CD8-positive, alpha-beta memory T cell (primary cell): ENCODE measurements around the gene MEIS2. TPM values are rescaled to one million over a fixed set of nuclear protein-coding genes. Genes with fewer than 3 reads are reported as not detected.

Experiments used
- CTCF ChIA-PET: fragments of 350-600 bp; sonication (Branson Sonifier 250); formaldehyde crosslinking; loops from one replicate; lab custom pipeline; 2021; ENCODE audit warnings: antibody characterized with exemption; lab: Charles Lee
- POLR2A ChIA-PET: fragments of 350-600 bp; sonication (Branson Sonifier 250); formaldehyde crosslinking; loops from one replicate; lab custom pipeline; 2021; ENCODE audit warnings: antibody characterized with exemption; lab: Charles Lee
- DNase-seq, 5 donors: peaks; one replicate each; pipeline versions ENCODE4 v3.0.0 to v3.0.0-alpha.2; 2020 to 2022; ENCODE audit warnings: mixed read lengths in 1 of 5
- H3K27ac ChIP-seq: one replicate; pipeline ENCODE4 v1.7.0; 2013; ENCODE audit warnings: low read depth, mild to moderate bottlenecking, low read length, moderate library complexity
- H3K27me3 ChIP-seq: 2 replicates; pipeline ENCODE4 v1.7.0; 2013; ENCODE audit warnings: low read length, mild to moderate bottlenecking; ENCODE audit not compliant: insufficient read depth, poor library complexity, severe bottlenecking
- H3K36me3 ChIP-seq: 2 replicates; pipeline ENCODE4 v1.7.0; 2013; ENCODE audit warnings: mild to moderate bottlenecking, low read length, moderate library complexity; ENCODE audit not compliant: insufficient read depth
- H3K4me1 ChIP-seq: 2 replicates; pipeline ENCODE4 v1.7.0; 2013; ENCODE audit warnings: mild to moderate bottlenecking, low read length, moderate library complexity; ENCODE audit not compliant: insufficient read depth
- H3K4me3 ChIP-seq: 2 replicates; pipeline ENCODE4 v1.7.0; 2013; ENCODE audit warnings: mild to moderate bottlenecking, low read length
- H3K9me3 ChIP-seq: 2 replicates; pipeline ENCODE4 v1.7.0; 2013; ENCODE audit warnings: mild to moderate bottlenecking, low read length
- H3K27ac Mint-ChIP-seq, 8 donors: one replicate each; pipeline ENCODE4 v1.8.0; 2020 to 2021; ENCODE audit warnings: mixed read lengths in 8 of 8, mild to moderate bottlenecking in 6 of 8, inconsistent platforms in 3 of 8, moderate library complexity in 3 of 8
- H3K27me3 Mint-ChIP-seq, 2 donors: one replicate each; pipeline ENCODE4 v1.8.0; 2020 to 2021; ENCODE audit warnings: mixed read lengths in 2 of 2, mild to moderate bottlenecking in 1 of 2, moderate library complexity in 1 of 2
- H3K36me3 Mint-ChIP-seq, 3 donors: one replicate each; pipeline ENCODE4 v1.8.0; 2020 to 2021; ENCODE audit warnings: mixed read lengths in 3 of 3, inconsistent platforms in 1 of 3, mild to moderate bottlenecking in 1 of 3
- H3K4me1 Mint-ChIP-seq, 3 donors: one replicate each; pipeline ENCODE4 v1.8.0; 2020 to 2021; ENCODE audit warnings: mixed read lengths in 3 of 3, inconsistent platforms in 1 of 3, mild to moderate bottlenecking in 1 of 3
- H3K4me3 Mint-ChIP-seq, 7 donors: one replicate each; pipeline ENCODE4 v1.8.0; 2020 to 2021; ENCODE audit warnings: mixed read lengths in 7 of 7, mild to moderate bottlenecking in 6 of 7, moderate library complexity in 4 of 7, inconsistent platforms in 2 of 7
- H3K9me3 Mint-ChIP-seq, 5 donors: one replicate each; pipeline ENCODE4 v1.8.0; 2020 to 2022; ENCODE audit warnings: mixed read lengths in 5 of 5, mild to moderate bottlenecking in 3 of 5, moderate library complexity in 2 of 5, inconsistent platforms in 1 of 5
- polyA plus RNA-seq: library from polyadenylated mRNA; unstranded; fragments of 300-500 nt; fragmentation: Illumina TruSeq; gene quantifications from one replicate; pipeline ENCODE4 v1.2.3, GENCODE V29; 2021
- total RNA-seq, 2 experiments: library from RNA; stranded (reverse); gene quantifications; one replicate each; pipeline ENCODE4 v1.2.3, GENCODE V29; 2021

MEIS2 gene
- total and polyA plus RNA-seq, 3 experiments from 2014 or later: not detected

DNA sequence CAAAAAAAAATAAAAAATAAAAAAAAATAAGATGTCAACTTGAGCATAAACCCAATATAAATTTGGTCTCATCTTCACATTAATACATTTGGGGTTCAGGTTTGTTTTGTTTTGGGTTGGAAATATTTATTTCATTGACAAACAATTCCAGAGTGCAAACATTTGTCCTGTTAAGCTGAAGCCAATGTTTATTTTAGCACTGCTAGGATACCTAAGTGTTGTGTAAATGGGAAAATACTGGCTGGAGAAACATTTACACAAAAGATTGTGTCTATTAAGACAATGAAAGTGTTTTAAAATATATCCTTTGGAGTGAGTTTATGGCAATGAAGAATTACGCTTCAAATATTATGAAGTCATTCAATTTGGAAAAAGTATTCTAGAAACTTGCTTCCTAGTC, 91.1 kb downstream of the MEIS2 start:
- no peak for DNase-seq
- no peak overlapping the region for H3K27ac ChIP-seq
- Mint-ChIP-seq H3K4me3 (no peak overlapping the region), H3K27me3 (no peaks in the 10 kb centered on the region), H3K27ac (no peak overlapping the region), H3K9me3 (peaks cover 0 to 6% (median 2%) of the 10 kb centered on the region in 5 donors), H3K4me1 (no peaks in the 10 kb centered on the region), H3K36me3 (no peaks in the 10 kb centered on the region)
- no peaks in the 10 kb centered on the region for H3K9me3 ChIP-seq
- ChIA-PET CTCF (no interaction called here), POLR2A (no interaction called here)
- H3K4me1 ChIP-seq: no peaks in the 10 kb centered on the region
- no peaks in the 10 kb centered on the region for H3K27me3 ChIP-seq
- no peaks in the 10 kb centered on the region for H3K36me3 ChIP-seq
- H3K4me3 ChIP-seq: no peak overlapping the region

DNA sequence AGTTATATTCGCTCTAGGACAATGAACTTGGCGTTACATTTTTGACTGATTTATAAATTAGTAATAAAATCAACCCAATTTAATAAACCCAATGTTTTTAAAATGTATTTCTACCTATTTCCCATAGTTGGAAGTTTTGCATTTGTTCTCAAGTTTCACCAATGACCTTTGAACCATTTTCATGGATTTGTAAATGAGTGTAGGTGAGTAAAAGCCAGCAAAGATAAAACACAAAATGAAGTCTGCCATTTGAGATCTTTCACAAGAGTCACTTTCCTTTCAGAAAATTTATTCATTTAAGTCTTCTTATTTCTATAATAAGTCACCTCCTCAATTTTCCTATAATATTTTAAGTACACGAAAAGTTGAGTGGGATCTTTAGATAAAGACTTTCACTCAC, 92.1 kb downstream of the MEIS2 start:
- Mint-ChIP-seq H3K27ac (no peak overlapping the region), H3K27me3 (no peaks in the 10 kb centered on the region), H3K9me3 (peaks cover 0 to 6% (median 2%) of the 10 kb centered on the region in 5 donors), H3K36me3 (no peaks in the 10 kb centered on the region), H3K4me3 (no peak overlapping the region), H3K4me1 (no peaks in the 10 kb centered on the region)
- POLR2A ChIA-PET: no interaction called here
- Histone ChIP-seq H3K9me3 (no peaks in the 10 kb centered on the region), H3K4me1 (no peaks in the 10 kb centered on the region), H3K4me3 (no peak overlapping the region), H3K36me3 (no peaks in the 10 kb centered on the region), H3K27ac (no peak overlapping the region), H3K27me3 (no peaks in the 10 kb centered on the region)
- DNase-seq: no peak
- CTCF ChIA-PET: no interaction called here

DNA sequence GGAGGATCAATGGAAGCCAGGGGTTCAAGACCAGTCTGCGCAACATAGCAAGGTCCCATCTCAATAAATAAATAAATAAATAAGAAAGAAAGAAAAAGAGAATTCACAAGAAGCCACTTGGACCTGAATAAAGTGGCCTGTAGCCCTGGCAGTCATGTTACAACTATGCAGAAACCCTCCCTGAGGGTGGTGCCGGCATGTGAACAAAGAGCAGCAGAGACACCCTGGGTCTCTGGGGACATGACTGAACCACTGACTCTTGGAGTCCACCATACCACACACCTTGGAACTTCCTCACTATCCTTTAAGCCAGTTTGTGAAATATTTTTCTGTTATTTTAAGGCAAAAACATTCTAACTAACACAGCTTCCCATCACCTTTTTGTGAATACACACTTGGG, 93.0 kb downstream of the MEIS2 start:
- no peak for DNase-seq
- no peaks in the 10 kb centered on the region for H3K27me3 Mint-ChIP-seq
- H3K27me3 ChIP-seq: no peaks in the 10 kb centered on the region
- CTCF ChIA-PET: no interaction called here
- H3K9me3 ChIP-seq: no peaks in the 10 kb centered on the region
- no peaks in the 10 kb centered on the region for H3K4me1 ChIP-seq
- no peaks in the 10 kb centered on the region for H3K4me1 Mint-ChIP-seq
- no peaks in the 10 kb centered on the region for H3K36me3 Mint-ChIP-seq
- POLR2A ChIA-PET: no interaction called here
- H3K4me3 ChIP-seq: no peak overlapping the region
- H3K9me3 Mint-ChIP-seq: peaks cover 0 to 6% (median 2%) of the 10 kb centered on the region in 5 donors
- no peak overlapping the region for H3K27ac ChIP-seq
- H3K4me3 Mint-ChIP-seq: no peak overlapping the region
- no peaks in the 10 kb centered on the region for H3K36me3 ChIP-seq
- no peak overlapping the region for H3K27ac Mint-ChIP-seq

DNA sequence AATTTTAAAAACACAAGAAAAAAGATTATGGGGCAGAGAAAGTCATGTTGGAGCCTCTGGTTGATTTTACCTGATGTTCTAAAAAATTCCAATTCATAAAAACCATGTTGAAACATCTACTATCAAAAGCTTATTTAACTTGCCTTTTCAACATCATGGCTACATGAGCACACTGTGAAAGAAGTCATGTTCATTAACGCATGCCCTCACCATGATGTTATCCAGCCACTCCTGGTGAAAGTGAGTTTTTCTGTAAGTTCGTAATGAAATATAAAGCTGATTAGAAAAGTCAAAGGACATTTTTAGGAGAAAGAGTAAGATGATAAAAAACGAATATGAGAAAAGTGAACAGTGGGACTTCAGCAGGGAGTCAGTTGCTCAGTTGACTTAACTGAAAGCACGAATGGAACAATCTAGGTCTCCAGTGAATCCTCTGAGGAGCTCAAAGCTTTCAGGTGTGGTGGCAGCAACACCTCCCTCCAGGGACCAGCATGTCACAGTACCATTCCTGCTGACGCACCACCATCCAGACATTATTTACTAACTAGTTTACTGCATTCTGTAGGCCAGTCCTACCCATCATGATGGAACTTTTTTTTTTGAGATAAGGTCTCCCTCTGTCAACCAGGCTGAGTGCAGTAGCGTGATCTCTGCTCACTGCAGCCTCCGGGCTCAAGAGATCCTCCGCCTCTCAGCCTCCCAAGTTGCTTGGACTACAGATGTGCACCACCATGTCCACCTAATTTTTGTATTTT, 95.2 kb downstream of the MEIS2 start:
- H3K27me3 Mint-ChIP-seq: no peaks in the 10 kb centered on the region
- Histone ChIP-seq H3K27me3 (no peaks in the 10 kb centered on the region), H3K4me3 (no peak overlapping the region), H3K9me3 (no peaks in the 10 kb centered on the region), H3K27ac (no peak overlapping the region), H3K4me1 (no peaks in the 10 kb centered on the region), H3K36me3 (no peaks in the 10 kb centered on the region)
- H3K9me3 Mint-ChIP-seq: peaks cover 0 to 6% (median 0%) of the 10 kb centered on the region in 5 donors
- H3K27ac Mint-ChIP-seq: no peak overlapping the region
- H3K4me3 Mint-ChIP-seq: no peak overlapping the region
- no peak for DNase-seq
- H3K4me1 Mint-ChIP-seq: no peaks in the 10 kb centered on the region
- no peaks in the 10 kb centered on the region for H3K36me3 Mint-ChIP-seq
- ChIA-PET POLR2A (no interaction called here), CTCF (no interaction called here)

DNA sequence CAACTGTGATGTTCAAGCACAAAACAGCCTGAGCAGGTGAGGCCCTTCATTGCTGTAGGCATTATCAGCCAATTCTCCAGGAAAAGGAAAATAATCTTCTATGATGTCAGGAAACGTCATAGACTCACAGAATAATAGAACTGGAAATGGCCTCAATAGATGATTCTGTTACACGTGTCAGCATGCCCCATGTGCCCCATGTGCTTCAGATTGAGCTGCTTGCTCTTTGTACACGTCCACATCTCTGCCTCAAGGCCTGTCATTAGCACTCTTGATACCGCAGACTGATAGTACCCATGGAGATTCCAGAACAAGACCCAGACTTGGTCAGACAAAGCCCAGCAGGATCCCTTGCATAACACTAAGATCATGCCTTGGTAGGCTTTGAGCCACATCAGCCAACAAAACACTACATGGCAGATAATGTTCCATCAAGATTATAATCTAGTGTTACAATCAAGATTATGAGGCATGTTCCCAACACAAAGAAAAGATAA, 95.9 kb downstream of the MEIS2 start:
- no peaks in the 10 kb centered on the region for H3K27me3 ChIP-seq

DNA sequence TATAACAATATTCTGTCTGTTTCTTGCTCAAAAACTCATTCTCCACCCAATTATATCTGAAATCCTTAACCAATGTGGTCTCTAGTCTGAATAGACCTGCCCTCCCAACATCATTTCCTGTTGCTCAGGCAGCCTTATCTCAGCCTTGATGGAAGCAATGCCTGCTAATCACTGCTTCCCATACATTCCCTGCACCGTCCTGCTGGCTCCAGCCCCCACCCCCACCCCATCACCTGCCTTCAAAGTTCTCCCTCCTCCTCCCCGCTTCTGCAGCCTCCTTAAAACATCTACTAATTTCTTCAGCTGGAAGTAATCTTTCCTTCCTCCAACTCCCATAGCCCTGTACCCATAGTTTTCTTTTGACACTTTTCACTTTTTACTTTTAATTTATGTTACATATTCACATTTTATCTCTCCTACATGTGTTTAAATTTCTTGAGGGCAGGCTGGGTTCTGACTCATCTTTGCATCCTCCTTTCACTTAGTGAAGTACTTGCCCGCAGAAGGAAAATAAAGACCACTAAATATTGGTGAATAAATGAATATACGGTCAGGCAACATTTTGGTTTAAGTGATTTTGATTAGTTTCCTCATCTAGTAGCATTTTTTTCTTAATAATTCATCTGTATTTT, 98.2 kb downstream of the MEIS2 start:
- H3K27ac ChIP-seq: no peak overlapping the region
- H3K36me3 ChIP-seq: no peaks in the 10 kb centered on the region
- H3K36me3 Mint-ChIP-seq: no peaks in the 10 kb centered on the region
- ChIA-PET POLR2A (no interaction called here), CTCF (no interaction called here)
- no peaks in the 10 kb centered on the region for H3K4me1 Mint-ChIP-seq
- no peaks in the 10 kb centered on the region for H3K27me3 Mint-ChIP-seq
- no peak overlapping the region for H3K27ac Mint-ChIP-seq
- no peak overlapping the region for H3K4me3 ChIP-seq
- H3K27me3 ChIP-seq: no peaks in the 10 kb centered on the region
- H3K4me3 Mint-ChIP-seq: no peak overlapping the region
- no peaks in the 10 kb centered on the region for H3K4me1 ChIP-seq
- no peaks in the 10 kb centered on the region for H3K9me3 ChIP-seq
- no peak for DNase-seq
- peaks cover 0 to 6% (median 0%) of the 10 kb centered on the region in 5 donors for H3K9me3 Mint-ChIP-seq

More for the DNA sequence above, 95.9 kb downstream of the MEIS2 start:
- H3K4me1 Mint-ChIP-seq: no peaks in the 10 kb centered on the region
- H3K4me1 ChIP-seq: no peaks in the 10 kb centered on the region
- H3K4me3 ChIP-seq: no peak overlapping the region
- ChIA-PET CTCF (no interaction called here), POLR2A (no interaction called here)
- H3K9me3 ChIP-seq: no peaks in the 10 kb centered on the region
- H3K36me3 ChIP-seq: no peaks in the 10 kb centered on the region
- no peak overlapping the region for H3K4me3 Mint-ChIP-seq
- peaks cover 0 to 6% (median 0%) of the 10 kb centered on the region in 5 donors for H3K9me3 Mint-ChIP-seq
- no peaks in the 10 kb centered on the region for H3K27me3 Mint-ChIP-seq
- DNase-seq: no peak
- H3K27ac Mint-ChIP-seq: no peak overlapping the region
- H3K27ac ChIP-seq: no peak overlapping the region
- no peaks in the 10 kb centered on the region for H3K36me3 Mint-ChIP-seq

DNA sequence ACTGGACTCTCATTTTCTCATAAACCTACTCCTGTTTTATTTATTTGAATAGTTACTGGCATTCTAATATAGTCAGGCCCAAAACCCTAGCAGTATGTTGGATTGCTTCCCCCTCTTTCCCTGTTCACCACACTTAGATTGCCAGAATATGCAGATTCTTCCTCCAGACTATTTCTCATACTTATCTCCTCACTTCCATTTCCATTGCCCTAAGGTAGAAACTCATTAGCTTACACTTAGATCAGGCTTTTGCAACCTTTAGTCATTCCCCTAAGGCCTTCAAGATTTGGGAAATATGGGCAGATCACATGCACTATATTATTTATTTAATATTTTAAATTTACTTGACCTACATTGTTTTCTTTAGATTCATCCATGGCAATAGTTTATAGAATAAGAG, 98.9 kb downstream of the MEIS2 start:
- H3K27ac Mint-ChIP-seq: no peak overlapping the region
- H3K4me1 ChIP-seq: no peaks in the 10 kb centered on the region
- no peak overlapping the region for H3K4me3 ChIP-seq
- peaks cover 0 to 6% (median 0%) of the 10 kb centered on the region in 5 donors for H3K9me3 Mint-ChIP-seq
- H3K4me1 Mint-ChIP-seq: no peaks in the 10 kb centered on the region
- H3K27me3 ChIP-seq: no peaks in the 10 kb centered on the region
- no peak overlapping the region for H3K4me3 Mint-ChIP-seq
- no peaks in the 10 kb centered on the region for H3K27me3 Mint-ChIP-seq
- ChIA-PET CTCF (no interaction called here), POLR2A (no interaction called here)
- no peak for DNase-seq
- H3K27ac ChIP-seq: no peak overlapping the region
- no peaks in the 10 kb centered on the region for H3K9me3 ChIP-seq
- no peaks in the 10 kb centered on the region for H3K36me3 Mint-ChIP-seq
- no peaks in the 10 kb centered on the region for H3K36me3 ChIP-seq

DNA sequence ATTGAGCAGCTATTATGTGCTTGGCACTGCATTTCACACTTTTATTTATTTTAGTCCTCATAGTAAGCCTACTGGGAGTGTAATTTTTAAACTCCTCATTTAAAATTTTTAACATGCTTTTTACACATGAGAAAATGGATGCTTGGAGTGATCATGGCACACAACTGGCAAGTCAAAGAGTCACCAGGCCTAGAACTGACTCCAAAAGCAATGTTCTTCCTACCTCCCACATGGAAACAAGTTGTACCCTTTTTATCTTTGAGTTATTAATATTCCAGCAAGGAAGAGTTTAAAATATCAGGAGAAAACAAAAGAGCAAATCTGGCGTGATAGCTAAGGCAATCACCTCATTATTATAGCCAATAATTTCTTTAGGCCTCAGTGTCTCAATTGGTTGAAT, 100.6 kb downstream of the MEIS2 start:
- no peaks in the 10 kb centered on the region for H3K9me3 ChIP-seq
- no peaks in the 10 kb centered on the region for H3K27me3 Mint-ChIP-seq
- H3K4me1 Mint-ChIP-seq: no peaks in the 10 kb centered on the region
- H3K27me3 ChIP-seq: no peaks in the 10 kb centered on the region
- no peak overlapping the region for H3K4me3 ChIP-seq
- H3K36me3 Mint-ChIP-seq: no peaks in the 10 kb centered on the region
- no peak for DNase-seq
- H3K9me3 Mint-ChIP-seq: peaks cover 0 to 6% (median 0%) of the 10 kb centered on the region in 5 donors
- H3K27ac Mint-ChIP-seq: no peak overlapping the region
- no peaks in the 10 kb centered on the region for H3K4me1 ChIP-seq
- POLR2A ChIA-PET: no interaction called here
- H3K4me3 Mint-ChIP-seq: no peak overlapping the region
- no peak overlapping the region for H3K27ac ChIP-seq
- CTCF ChIA-PET: no interaction called here
- no peaks in the 10 kb centered on the region for H3K36me3 ChIP-seq
